CD4-positive, alpha-beta T cell treated with Interferon alpha-2 for 1 hour (primary cell): Measurements from ENCODE around the gene RABGGTA.

Source experiments
- DNase-seq, 2 donors: peaks; one replicate each; pipeline ENCODE4 v3.0.0-alpha.2; 2020 to 2022

The RABGGTA gene

DNA sequence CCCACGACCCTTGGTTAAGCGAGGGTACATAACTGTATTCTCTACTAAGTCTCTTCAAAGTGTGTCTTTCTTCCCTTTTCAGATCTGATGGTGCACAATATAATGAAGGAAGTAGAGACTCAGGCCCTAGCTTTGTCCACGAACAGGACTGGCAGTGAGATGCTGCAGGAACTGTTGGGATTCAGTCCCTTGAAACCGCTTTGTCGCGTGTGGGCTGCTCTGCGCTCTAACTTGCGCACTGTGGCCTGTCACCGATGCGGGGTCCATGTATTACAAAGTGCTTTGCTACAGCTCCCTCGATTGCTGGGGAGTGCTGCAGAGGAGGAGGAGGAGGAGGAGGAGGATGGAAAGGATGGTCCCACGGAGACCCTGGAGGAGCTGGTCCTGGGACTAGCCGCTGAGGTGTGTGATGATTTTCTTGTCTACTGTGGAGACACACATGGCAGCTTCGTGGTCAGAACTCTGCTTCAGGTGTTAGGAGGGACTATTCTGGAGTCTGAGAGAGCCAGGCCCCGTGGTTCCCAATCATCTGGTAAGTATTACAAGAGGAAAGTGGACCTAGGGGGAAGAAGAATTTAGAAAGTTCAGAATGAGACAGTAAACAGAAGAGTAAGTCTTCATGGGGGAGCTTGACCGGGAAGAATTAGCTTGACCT lies 29.1 kb upstream of the RABGGTA start:
- DNase-seq: no peak

DNA sequence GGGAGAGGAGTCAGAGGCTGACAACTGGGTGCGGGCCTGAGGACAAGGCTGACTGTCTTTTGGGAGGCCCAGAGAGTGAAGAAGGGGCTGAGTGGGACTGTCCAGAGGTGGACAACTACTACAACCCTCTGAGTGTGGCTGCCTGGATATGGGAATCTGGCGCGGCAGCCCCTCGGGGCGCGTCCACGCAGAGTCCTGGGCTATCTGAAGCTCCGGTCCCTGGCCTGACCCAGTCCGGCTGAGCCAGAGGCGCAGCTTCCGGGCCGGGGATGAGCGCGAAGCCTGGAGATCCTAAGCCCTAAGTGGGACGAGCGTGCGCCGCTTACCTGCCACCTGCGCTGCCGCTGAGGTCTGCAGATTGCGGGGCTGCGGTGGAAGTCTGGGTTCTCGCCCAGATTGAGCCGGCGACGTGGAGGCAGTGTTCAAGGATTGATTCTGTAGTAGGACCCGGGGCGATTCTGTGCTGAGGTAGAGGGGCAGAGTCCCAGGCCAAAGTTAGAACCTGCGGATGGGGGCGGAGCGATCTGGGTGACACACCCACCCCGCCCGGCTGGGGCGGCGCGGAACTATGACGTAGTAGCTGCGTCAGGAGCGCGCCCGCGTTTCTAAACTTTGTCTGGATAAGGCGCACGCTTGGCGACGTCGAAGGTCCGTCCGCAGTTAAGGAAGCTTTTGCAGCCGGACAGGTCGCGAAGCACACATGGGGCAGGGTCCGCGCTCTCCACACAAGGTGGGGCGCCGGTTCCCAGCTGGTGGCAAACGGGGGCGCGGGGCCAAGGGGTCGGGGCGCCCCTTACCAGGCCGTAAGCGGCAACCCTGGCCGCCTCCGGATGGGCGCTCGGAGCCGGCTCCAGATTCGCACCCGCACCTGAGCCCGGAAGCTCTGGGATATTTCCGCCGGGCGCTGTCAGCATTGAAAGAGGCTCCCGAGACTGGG lies 28.1 kb upstream of the RABGGTA start, which contains the start of the genes DHRS1 and NOP9:
DHRS1 (minus strand) TSS at position 526 of the 937 bp plus-strand sequence. CDS start 674 bp downstream, outside the sequence.
NOP9 (plus strand) TSS at position 596 of the 937 bp plus-strand sequence; CDS start at position 701, 105 bp downstream.
- DNase-seq: peak; percentile 87 to 92

DNA sequence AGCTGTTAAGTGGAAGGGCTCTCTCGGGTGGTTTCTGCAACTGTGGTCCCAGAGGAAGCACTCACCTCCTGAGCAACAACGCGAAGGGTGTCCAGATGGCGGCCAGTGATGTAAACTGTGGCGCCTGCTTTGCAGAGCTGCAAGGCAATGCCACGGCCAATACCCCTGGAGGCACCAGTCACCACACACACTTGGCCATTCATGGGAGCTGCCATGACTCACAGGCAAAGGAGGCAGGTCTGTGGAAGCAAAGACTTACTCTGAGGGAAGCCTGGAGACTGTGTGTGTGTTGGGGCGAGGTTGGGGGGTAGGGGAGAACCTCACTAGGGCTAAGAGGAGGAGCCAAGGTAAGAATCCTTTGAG lies 27.5 kb upstream of the RABGGTA start:
- no peak for DNase-seq

DNA sequence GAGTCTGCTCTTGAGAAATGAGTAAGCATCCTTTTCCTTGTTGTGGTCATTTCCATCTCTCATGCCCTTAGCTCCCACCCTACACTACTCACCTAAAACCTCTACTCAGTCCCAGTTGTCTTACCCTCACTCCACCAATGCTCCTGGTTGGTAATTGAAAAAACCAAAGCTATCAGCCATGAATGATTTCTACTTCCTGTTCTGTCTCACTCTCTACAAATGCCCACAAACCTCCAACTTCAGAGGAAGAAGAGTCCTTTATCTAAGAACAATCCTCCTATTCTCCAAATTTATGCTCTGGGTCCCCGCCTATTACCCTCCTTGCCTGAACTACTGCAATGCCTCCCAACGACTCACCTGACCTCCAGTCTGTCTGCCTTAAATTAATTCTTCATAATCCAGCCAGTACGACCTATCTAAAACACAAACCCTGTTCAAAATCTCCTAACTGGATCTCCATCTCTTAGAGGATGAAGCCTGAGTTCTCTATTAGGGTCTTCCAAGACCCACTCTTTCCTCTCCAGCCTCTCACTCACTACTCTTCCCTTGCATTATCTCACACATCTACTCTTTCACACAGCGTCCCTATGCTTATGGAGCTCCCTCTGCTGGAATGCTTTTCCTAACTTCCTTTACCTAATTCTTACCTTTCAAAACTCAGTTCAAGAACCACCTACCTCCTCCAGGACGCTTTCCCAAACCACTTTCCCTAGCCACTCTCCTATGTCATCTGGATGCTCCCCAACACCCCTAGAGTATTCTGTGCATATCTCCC lies 26.0 kb upstream of the RABGGTA start:
- DNase-seq: no peak

DNA sequence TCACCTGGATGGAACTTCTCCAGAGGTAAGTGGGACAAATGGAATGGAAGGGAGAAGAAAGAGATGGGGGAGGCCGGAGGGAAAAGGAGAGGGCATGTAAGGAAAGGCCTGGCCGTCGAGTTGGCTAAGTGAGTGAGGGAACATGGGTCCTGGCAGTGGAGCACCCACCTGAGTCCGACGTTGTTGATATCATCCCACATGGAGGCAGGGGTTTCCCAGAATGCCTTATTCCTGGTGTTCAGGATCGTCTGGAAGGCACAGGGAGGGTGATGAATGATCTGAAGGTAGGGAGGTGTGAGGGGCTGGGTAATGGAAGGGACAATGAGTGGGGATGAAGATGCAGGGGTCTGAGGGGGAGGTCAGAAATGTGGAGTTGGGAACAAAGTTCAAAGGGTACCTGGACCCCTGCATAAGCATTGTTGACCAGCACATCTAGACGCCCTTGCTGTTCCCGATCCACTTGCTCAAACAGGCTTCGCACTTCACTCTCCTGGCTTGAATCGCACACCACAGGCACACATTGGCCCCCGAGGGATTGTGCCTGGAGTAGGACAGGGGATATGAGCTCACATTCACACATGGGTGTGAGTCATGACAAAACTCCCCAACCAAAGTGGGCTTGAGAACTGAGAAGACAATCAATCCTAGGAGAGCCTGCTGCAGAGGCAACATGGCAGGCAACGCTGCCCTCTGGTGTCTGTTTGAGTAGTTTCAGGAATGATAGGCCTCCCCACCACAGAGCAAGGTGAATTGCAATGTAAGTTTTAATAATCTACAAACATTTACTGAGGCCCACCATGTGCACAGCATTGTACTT lies 25.2 kb upstream of the RABGGTA start:
- DNase-seq: peak; percentile 81 to 84

DNA sequence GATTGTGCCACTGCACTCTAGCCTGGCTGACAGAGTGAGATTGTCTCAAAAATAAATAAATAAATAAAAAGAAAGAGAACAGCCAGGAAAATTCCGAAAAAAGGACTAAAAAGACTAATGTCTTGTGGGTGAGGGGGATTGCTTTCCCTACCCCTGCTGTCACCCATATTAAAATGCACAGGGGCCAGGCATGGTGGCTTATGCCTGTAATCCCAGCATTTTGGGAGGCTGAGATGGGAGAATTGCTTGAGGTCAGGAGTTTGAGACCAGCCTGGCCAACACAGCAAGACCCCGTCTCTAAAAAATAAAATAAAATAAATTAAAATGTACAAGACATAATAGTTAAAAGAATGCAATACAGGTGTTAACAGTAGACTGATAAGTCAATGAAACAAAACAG lies 22.1 kb upstream of the RABGGTA start:
- no peak for DNase-seq

DNA sequence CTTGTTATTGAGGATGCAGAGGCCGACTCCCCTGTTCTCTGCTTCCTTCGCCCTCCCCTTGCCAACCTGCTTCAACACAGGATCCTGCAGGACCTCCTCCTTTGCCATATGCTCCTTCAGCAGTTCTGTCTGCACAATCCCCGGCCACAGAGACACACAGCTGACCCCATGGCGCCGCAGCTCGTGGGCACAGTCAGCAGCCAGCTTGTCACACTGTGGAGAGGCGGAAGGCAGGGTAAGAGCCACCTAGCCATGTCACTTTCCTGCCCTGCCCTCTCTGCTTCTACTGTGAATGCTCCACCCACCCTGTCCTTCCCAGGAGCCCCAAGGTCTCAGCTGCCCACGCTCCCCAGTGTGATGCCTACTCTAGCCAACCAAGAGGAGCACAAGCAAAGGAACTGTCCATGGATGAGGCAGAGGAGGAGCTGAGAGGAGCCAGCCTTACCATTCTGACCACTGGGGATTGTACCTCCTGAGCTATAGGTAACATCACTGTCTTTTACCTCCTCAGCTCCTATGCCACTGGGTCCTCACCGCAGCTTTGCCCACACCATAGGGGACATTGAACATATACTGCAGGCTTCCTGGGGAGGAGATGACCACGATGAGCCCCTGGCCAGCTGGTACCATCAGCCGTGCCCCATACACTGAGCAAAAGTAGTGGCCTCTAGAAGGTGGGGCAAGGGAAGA lies 20.9 kb upstream of the RABGGTA start:
- DNase-seq: no peak

DNA sequence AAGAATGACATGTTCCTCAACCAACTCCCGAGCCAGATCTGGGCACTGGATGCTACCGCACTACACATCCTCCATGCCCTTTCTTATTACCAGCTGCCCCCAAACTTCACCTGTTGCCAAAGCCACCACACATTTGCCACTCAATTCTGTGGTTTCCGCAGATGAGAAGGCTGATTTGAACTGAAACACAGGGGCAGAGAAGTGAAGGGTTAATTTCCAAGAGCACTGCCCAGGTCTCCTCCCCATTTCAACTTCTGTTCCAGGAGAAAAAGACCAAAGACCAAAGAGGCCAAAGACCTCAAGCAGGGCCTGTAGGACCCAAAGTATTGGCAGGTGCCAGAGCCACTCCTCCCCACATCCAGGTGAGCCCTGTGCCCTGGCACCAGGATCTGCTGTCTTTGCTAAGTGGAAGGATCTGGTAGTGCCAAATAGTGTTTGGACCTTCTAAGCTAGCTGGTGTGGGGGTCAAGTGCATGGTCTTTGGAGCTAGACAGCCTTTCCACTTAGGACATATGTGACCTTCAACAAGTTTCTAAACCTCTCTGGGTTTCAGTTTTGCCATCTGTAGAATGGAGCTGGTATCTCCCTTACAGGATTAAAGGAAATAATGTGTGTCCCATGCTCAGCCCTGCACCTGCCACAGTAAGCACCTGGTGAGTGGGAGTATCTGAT lies 20.2 kb upstream of the RABGGTA start:
- no peak for DNase-seq

DNA sequence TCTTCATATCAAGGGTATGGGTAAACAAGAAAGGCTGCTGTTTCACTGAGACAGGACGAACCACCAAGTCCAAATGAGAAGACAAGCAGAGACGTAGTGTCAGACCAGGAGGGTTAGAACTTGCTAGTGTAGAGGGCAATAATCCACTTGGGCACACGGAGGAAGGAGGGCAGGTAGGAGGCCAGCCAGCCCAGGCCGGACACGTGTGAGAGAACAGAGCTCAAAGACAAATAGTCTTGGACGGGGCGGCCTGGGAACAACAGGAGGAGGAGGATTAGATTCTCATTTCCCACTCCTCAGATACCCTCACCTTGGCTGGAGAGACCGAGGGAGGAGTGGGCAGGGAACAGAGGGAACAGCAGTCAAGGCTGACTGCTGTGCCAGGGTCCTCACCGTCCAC lies 19.3 kb upstream of the RABGGTA start:
- no peak for DNase-seq

DNA sequence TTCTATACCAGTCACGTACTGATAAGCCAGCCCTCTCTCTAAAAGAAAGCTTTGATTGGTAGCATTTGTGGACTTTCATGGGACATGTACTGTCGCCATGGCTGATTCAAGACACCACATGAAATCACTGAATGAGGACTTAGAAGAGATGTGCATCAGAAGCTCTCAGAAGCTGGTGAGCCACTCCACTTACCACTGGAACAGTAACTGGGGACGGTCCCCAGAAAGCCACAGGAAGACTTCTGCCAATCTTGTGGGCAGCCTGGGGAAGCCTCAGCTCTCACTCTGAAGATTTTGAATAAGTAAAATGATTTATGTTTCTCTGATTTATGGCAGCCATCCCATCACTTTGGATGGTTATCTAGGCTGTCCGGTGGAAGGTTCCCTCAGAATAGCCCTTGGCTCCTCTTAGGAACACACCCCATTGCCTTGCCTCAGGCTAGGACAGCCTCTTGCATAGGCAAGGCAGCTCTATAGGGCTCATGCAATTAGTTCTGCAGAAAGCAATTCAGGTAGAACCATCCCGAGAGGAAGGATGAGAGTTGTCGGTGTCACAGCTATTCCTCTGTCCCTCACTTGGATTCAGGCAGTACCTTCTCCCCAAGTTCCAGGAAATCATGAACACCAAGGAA lies 18.4 kb upstream of the RABGGTA start:
- DNase-seq: no peak

DNA sequence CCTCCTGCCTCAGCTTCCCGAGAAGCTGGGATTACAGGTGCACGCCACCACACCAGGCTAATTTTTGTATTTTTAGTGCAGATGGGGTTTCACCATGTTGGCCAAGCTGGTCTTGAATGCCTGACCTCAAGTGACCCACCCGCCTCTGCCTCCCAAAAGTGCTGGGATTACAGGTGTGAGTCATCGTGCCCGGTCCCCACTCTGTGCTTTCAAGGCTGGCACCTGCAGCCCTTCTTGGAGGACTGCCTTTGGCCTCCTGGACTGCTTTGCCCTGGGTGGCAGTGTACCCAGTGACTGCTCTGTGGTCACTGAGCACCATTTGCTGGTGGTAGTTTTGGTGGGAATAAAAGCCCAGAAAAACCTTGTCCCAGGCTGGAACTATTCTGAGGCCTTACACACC lies 15.6 kb upstream of the RABGGTA start:
- DNase-seq: no peak

DNA sequence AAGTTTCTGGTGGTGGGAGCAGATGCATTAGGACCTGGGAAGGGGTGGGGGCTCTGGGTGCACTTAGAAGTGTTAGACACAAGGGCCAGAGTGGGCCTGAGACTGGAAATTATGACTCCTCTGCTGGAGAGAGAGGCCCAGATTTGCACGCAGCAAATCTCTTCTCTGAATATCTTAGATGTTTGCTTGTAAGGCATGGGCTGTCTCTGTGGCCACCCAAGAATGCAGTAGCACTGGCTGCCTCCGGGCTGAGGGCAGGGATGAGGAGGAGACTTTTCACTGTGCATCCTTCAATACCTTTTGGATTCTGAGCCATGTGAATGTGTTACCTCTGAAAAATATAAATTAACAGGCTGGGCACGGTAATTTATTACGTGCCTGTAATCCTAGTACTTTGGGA lies 14.0 kb upstream of the RABGGTA start:
- DNase-seq: no peak

DNA sequence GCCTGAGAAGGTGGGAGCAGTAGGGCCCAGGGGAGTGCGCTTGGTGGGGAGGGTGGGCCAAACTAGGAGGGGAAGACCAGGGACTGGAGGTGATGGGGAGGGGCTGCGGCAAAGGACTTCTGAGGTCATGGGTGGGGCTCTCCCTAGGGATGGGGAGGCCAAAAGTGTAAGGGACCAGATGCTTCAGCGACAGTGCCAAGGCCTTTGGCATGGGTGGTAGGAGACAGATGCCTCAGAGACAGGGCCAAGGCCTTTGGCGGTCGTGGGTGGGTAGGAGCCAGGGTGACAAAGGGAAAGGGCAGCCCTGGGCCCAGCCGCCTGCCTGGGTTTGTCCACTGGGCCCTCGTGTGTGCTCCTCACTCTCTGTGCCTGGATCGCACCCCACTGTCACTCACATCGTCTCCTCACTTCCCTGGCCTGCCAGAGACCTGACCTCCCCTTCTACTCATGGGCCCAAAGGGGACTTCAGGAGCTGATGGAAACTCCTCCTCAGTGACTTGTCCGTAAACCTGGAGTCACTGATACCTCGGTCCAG lies 13.2 kb upstream of the RABGGTA start:
- no peak for DNase-seq

DNA sequence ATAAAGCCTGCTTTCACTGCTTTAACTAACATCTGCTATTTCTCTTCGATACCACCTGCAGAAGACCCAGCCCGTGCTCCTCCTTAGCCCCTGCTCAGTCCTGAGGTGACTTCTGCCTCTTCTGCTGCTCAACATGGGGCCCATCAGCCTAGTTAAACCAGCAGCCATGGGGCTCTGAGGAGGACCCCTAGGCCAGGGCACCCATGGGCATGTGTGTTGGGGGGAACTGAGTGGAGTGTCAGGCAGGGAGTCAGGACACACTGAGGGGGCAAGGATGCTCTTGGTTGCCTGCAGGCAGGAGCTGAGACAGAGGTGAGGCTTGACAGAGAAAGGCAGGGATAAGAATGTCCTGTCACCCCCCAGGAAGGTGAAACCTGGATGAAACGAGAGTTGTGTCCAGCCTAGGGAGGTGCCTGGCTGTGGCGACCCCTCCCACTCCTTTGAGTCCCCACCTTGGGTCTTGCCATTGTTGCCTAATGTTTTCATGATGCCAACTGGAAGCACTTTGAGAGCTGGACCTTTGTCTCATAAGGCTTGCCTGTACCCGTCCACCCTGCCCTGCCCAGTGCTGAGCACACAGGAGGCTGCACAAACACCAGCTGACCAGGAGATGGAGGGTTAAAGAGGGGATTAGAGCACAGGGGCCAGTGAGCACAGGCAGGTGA lies 12.5 kb upstream of the RABGGTA start:
- no peak for DNase-seq

DNA sequence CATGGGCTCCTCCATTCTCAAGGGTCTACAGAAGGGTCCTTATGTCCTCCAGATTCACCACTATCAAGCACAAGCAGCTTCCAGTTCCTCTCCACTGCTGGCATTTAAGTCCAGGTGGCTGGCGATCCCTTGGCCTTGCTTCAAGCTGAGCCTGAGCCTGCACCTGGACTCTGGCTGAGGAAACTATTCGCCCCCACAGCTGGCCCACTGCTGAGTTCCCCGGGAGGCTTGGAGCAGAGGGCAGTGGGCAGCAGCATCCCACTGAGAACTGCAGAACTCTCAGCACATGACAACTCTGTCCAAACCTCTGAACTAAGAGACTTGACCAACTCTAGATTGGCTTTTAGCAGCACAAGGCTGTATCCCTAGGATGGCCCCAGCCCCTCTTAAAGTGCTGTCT lies 11.3 kb upstream of the RABGGTA start:
- no peak for DNase-seq

DNA sequence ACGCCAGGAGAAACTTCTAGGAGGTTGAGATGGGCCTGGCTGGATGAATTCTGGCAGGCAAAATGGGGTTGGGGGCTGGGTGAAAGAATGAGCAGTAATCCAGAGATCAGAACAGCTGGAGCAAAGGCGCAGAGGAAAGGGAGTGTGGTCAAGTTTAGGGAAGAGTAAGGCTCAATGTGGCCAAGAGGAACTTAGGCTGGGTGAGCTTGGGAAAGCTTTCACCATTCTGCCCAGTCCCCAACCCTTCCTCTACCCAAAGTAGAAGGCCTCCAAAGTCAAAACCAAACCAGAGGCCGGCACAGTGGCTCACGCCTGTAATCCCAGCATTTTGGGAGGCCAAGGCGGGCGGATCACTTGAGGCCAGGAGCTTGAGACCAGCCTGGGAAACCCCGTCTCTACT lies 10.2 kb upstream of the RABGGTA start:
- no peak for DNase-seq

DNA sequence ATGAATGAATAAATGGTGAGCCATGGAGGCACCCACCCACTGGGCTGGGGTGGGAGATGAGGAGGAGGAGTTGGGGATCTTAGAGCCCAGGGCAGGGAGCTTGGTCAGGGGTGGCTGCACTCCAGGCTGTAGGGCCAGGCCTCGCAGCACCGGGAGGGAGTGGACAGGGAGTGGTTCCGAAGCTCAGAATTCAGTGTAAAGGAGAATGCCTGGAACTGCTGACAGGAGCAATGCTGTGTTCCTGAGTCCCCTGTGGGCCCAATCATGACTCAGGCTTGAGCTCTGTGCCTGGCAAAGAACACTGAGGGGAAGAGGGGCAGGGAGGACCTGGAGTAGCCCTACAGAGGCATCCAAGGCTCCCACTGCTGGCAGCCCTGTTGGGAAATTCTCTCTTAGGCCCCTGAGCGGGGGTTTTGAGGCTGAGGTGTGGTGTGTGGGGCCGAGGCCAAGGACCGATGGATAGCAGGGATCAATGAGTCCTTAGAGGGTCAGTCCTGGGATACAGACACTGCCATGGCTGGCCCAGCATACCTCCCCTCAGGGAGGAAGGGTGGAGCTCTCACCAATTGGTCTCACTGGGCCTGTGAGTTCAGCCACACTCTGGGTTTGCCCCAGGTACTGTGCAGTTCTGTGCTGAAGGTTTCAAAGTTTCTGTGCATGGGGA lies 9.5 kb upstream of the RABGGTA start:
- DNase-seq: no peak

DNA sequence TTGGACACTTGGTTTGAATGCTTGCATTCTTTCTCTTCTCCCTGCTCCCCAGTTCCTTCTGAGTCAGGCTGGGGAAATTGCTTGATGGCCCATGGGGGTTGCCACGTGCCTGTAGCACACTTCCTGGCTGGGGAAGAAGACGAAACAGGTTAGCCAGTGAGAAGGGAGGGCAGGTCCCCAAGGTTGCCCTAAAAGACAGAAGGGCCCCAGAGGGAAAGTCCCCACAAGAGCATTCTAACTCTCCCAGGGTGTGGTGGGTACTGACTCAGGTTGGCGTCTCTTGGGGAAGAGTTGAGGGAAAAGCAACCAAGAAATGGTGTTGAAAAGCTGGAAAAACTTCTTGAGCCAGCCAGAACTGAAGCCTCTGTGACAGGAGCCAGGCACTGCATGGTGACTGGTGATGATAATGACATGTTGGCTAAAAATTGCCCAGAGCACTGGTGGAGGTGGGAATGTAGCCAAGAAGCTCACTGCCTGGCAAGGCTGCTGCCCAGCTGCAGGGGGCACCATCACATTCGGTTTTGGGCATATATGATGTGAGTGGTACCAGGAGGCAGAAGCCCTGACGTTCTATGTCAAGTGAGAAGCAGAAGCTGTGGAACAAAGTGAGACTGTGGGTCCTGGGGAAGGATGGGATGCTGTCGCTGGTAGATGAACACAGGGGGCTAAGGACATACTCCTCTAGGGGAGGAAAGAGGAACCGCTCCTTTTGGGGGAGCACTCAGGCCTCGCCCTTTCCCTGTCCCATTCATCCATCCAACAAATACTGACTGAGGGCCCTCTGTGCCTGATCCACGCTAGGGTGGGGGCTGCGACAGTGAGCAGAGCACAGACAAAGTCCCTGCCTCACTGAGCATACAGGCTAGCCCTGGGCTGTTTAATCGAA lies 8.1 kb upstream of the RABGGTA start:
- DNase-seq: peak; percentile 59 to 71
